ENCODE data around the gene DCDC2.

DNA sequence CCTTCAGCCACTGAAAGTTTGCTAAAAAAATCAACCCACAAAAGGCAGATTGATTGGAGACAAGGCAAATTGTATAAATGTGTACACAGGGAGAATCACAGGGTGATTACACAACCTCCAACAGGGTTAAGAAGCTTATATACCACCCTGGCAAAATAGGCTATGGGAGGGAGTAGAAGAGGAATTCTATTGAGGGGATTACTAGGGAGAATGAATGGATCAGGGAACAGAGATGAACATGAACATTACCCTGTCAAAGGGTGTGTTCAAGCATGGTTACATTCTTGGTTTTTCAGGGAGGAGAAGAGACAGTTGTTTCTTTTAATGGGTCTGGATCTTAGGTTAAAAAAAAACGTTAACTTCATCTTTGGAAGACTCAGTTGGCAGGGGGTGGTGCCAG, 39.8 kb upstream of the DCDC2 start:
- TF ChIP-seq, protein P1, sequence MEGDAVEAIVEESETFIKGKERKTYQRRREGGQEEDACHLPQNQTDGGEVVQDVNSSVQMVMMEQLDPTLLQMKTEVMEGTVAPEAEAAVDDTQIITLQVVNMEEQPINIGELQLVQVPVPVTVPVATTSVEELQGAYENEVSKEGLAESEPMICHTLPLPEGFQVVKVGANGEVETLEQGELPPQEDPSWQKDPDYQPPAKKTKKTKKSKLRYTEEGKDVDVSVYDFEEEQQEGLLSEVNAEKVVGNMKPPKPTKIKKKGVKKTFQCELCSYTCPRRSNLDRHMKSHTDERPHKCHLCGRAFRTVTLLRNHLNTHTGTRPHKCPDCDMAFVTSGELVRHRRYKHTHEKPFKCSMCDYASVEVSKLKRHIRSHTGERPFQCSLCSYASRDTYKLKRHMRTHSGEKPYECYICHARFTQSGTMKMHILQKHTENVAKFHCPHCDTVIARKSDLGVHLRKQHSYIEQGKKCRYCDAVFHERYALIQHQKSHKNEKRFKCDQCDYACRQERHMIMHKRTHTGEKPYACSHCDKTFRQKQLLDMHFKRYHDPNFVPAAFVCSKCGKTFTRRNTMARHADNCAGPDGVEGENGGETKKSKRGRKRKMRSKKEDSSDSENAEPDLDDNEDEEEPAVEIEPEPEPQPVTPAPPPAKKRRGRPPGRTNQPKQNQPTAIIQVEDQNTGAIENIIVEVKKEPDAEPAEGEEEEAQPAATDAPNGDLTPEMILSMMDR (conservative IDR thresholded peaks at IDR 0.05) = no peak
- TF ChIP-seq EZH2 (IDR thresholded peaks at IDR 0.05; ENCODE audit: low read depth) = no peak
